Left ventricle myocardium inferior (tissue), 1 donor: ENCODE results near the gene TBC1D32. TPM values are rescaled to one million over a fixed set of nuclear protein-coding genes. Genes with fewer than 3 reads are reported as not detected.

Experiments used
- DNase-seq: peaks from one replicate; pipeline ENCODE4 v3.0.0-alpha.2; 2020
- H3K27ac ChIP-seq: fragments of 200-600 bp; replicated peaks from 2 replicates; pipeline ENCODE4 v1.8.0; 2021
- H3K27me3 ChIP-seq: fragments of 200-600 bp; 2 replicates; pipeline ENCODE4 v1.8.0; 2021; ENCODE audit warnings: low read depth
- H3K36me3 ChIP-seq: fragments of 200-600 bp; 2 replicates; pipeline ENCODE4 v1.8.0; 2021
- H3K4me1 ChIP-seq: fragments of 200-600 bp; 2 replicates; pipeline ENCODE4 v1.8.0; 2021
- H3K4me3 ChIP-seq: fragments of 200-600 bp; 2 replicates; pipeline ENCODE4 v1.8.0; 2021; ENCODE audit warnings: mild to moderate bottlenecking, moderate library complexity
- H3K9me3 ChIP-seq: fragments of 200-600 bp; replicated peaks from 2 replicates; pipeline ENCODE4 v1.8.0; 2021
- CTCF ChIP-seq: fragments of 200-600 bp; IDR thresholded peaks from 2 replicates; pipeline ENCODE4 v1.8.0; 2021; ENCODE audit warnings: antibody characterized with exemption, mild to moderate bottlenecking, borderline replicate concordance
- intact Hi-C: fragments of 100-400 bp; cut with micrococcal nuclease; formaldehyde crosslinking; loops from one replicate; pipeline ENCODE4 v1.11.0; 2022
- total RNA-seq: library from RNA; stranded (reverse); fragmentation: NEBNext Ultra II Directional; extraction: Animal tissue kit (Norgen Biotek cat#: 25700); gene quantifications from one replicate; pipeline ENCODE4 v1.2.1, GENCODE V29; 2021
- donor health status: DM: no; HTN: yes; CAD: no; lungs with severe emphysema.

The TBC1D32 gene
- total RNA-seq, 1 donor from 2014 or later, result 3.5 TPM

GRCh38 chr6:121110733-121111132 is 223.5 kb downstream of the TBC1D32 start:
- no peaks in the 10 kb centered on the region for H3K36me3 ChIP-seq
- H3K4me1 ChIP-seq, result no peaks in the 10 kb centered on the region
- no peak for TF ChIP-seq CTCF
- no peak overlapping the region for H3K4me3 ChIP-seq
- no peaks in the 10 kb centered on the region for H3K27me3 ChIP-seq
- no peak for DNase-seq
- intact Hi-C loops, result no loop called here
- H3K27ac ChIP-seq, result no peak overlapping the region
- H3K9me3 ChIP-seq, result no peaks in the 10 kb centered on the region

- TF ChIP-seq CTCF, result no peak
- no peaks in the 10 kb centered on the region for H3K4me1 ChIP-seq
- DNase-seq, result no peak
- H3K9me3 ChIP-seq, result no peaks in the 10 kb centered on the region
- intact Hi-C loops, result no loop called here
- H3K4me3 ChIP-seq, result no peak overlapping the region
- H3K27me3 ChIP-seq, result no peaks in the 10 kb centered on the region
- no peaks in the 10 kb centered on the region for H3K36me3 ChIP-seq
- no peak overlapping the region for H3K27ac ChIP-seq
Measured at GRCh38 chr6:121106962-121107361, 227.3 kb downstream of the TBC1D32 start.

GRCh38 chr6:121105461-121105860 is 228.8 kb downstream of the TBC1D32 start:
- no peak for DNase-seq
- Histone ChIP-seq H3K27me3 (no peaks in the 10 kb centered on the region), H3K4me1 (no peaks in the 10 kb centered on the region), H3K27ac (no peak overlapping the region), H3K4me3 (no peak overlapping the region), H3K36me3 (no peaks in the 10 kb centered on the region), H3K9me3 (no peaks in the 10 kb centered on the region)
- TF ChIP-seq CTCF, result no peak
- intact Hi-C loops, result no loop called here

GRCh38 chr6:121093928-121094327 is 240.4 kb downstream of the TBC1D32 start:
- Histone ChIP-seq H3K4me1 (no peaks in the 10 kb centered on the region), H3K36me3 (no peaks in the 10 kb centered on the region), H3K4me3 (no peak overlapping the region), H3K9me3 (no peaks in the 10 kb centered on the region), H3K27ac (no peak overlapping the region), H3K27me3 (no peaks in the 10 kb centered on the region)
- intact Hi-C loops, result no loop called here
- DNase-seq, result no peak
- no peak for TF ChIP-seq CTCF

GRCh38 chr6:121090492-121090891 is 243.8 kb downstream of the TBC1D32 start:
- no peaks in the 10 kb centered on the region for H3K27me3 ChIP-seq
- H3K36me3 ChIP-seq, result no peaks in the 10 kb centered on the region
- no peak for TF ChIP-seq CTCF
- no peak overlapping the region for H3K4me3 ChIP-seq
- H3K9me3 ChIP-seq, result no peaks in the 10 kb centered on the region
- no peaks in the 10 kb centered on the region for H3K4me1 ChIP-seq
- no peak for DNase-seq
- intact Hi-C loops, result no loop called here
- H3K27ac ChIP-seq, result no peak overlapping the region

GRCh38 chr6:121086876-121087275 is 247.4 kb downstream of the TBC1D32 start:
- no peaks in the 10 kb centered on the region for H3K36me3 ChIP-seq
- no peak for DNase-seq
- TF ChIP-seq CTCF, result no peak
- H3K9me3 ChIP-seq, result no peaks in the 10 kb centered on the region
- H3K27me3 ChIP-seq, result no peaks in the 10 kb centered on the region
- intact Hi-C loops, result no loop called here
- no peaks in the 10 kb centered on the region for H3K4me1 ChIP-seq
- H3K4me3 ChIP-seq, result no peak overlapping the region
- no peak overlapping the region for H3K27ac ChIP-seq
